RWPE2 (cell line): Measurements from ENCODE around the gene HES3.
"Not testable (repeated sequence)": the region's sequence is repeated elsewhere in the genome, so short reads cannot be mapped to it uniquely, and the experiment has no call there.

ENCODE experiments used
- ATAC-seq: fragments of 200-7000 bp; cut with Tn5 transposase; 3 replicates; pipeline ENCODE4 v1.9.1; 2021; ENCODE audit warnings: low read depth
- DNase-seq: peaks from one replicate; pipeline ENCODE4 v3.0.0-alpha.2; 2020; ENCODE audit warnings: low spot score
- H3K27ac ChIP-seq: fragments of 450-650 bp; 2 replicates; pipeline ENCODE4 v1.5.1; 2017; ENCODE audit warnings: mild to moderate bottlenecking; ENCODE audit not compliant: poor library complexity, severe bottlenecking
- H3K27me3 ChIP-seq: fragments of 250-450 bp; sonication (Bioruptor Pico); 2 replicates; pipeline ENCODE4 v1.5.1; 2021; ENCODE audit warnings: mild to moderate bottlenecking, moderate library complexity; ENCODE audit not compliant: insufficient read depth, poor library complexity, severe bottlenecking
- H3K36me3 ChIP-seq: fragments of 250-450 bp; sonication (Bioruptor Pico); 2 replicates; pipeline ENCODE4 v1.5.1; 2020; ENCODE audit warnings: low read depth, mild to moderate bottlenecking, moderate library complexity
- H3K4me1 ChIP-seq: fragments of 250-450 bp; sonication (Bioruptor Pico); 2 replicates; pipeline ENCODE4 v1.5.1; 2021; ENCODE audit warnings: mild to moderate bottlenecking, moderate library complexity; ENCODE audit not compliant: insufficient read depth, poor library complexity, severe bottlenecking
- H3K4me3 ChIP-seq: fragments of 250-450 bp; sonication (Bioruptor Pico); 2 replicates; pipeline ENCODE4 v1.5.1; 2021; ENCODE audit warnings: mild to moderate bottlenecking, moderate library complexity; ENCODE audit not compliant: severe bottlenecking
- H3K9me3 ChIP-seq: fragments of 250-450 bp; sonication (Bioruptor Pico); 2 replicates; pipeline ENCODE4 v1.5.1; 2021; ENCODE audit warnings: mild to moderate bottlenecking, moderate library complexity; ENCODE audit not compliant: severe bottlenecking
- TF ChIP-seq, protein P1 (sequence below): fragments of 450-650 bp; IDR thresholded peaks from one replicate; pipeline ENCODE4 v1.5.1; 2017; ENCODE audit warnings: mild to moderate bottlenecking, moderate library complexity; ENCODE audit not compliant: poor library complexity, severe bottlenecking

The HES3 gene

DNA sequence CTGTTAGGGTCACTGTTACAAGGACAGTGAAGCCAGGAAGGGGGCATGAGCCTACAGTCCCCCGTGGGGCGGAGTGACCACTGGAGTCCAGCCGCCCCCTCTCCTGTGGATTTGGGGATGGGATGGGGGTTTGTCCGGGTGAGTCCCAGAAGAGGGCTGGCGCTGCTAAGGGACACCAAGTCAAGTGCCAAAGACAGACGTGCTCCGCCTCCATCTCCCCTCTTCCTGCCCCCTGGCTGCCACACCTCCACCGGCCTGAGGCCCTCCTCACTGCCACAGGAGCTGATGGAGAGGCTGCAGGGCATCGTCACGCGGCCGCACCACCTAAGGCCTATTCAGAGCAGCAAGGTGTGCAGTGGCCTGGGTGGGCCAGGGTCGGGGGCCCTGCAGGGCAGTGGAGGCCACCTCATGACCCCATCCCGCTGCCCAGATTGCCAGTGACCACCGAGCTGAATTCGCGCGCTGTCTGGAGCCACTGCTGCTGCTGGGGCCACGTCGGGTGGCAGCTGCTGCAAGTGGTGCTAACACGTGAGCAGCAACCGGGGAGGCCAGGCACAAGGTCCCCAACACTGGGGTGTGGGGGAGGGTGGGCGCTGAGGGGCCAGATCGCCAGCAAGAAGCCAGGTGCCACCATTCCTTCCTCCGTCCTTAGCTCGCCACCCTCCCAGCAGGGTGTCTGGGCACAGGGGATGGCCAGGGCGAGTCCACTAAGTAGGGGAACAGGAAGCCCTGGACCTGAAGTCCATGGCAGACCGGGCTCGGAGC, 33.2 kb upstream of the HES3 start:
- TF ChIP-seq, protein P1, sequence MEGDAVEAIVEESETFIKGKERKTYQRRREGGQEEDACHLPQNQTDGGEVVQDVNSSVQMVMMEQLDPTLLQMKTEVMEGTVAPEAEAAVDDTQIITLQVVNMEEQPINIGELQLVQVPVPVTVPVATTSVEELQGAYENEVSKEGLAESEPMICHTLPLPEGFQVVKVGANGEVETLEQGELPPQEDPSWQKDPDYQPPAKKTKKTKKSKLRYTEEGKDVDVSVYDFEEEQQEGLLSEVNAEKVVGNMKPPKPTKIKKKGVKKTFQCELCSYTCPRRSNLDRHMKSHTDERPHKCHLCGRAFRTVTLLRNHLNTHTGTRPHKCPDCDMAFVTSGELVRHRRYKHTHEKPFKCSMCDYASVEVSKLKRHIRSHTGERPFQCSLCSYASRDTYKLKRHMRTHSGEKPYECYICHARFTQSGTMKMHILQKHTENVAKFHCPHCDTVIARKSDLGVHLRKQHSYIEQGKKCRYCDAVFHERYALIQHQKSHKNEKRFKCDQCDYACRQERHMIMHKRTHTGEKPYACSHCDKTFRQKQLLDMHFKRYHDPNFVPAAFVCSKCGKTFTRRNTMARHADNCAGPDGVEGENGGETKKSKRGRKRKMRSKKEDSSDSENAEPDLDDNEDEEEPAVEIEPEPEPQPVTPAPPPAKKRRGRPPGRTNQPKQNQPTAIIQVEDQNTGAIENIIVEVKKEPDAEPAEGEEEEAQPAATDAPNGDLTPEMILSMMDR: no peak
- no peaks in the 10 kb centered on the region for H3K27me3 ChIP-seq

DNA sequence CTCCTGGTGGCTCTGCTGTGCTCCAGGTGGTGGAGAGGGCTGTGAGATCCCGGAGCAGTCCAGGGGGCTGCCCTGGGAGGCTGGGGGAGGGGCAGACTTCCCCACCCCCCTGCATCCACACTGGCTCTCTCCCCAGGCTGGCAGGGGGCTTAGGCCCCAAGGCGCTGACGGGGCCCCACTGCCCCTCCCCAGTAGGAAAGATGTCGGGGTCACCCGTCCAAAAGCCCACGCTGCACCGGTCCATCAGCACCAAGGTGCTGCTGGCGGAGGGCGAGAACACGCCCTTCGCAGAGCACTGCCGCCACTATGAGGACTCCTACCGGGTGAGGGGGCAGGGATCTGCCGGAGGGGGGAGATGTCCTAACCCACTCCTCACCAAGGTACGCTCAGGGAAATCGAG, 32.2 kb upstream of the HES3 start:
- Histone ChIP-seq H3K27me3 (no peaks in the 10 kb centered on the region), H3K9me3 (no peaks in the 10 kb centered on the region), H3K4me1 (no peaks in the 10 kb centered on the region), H3K36me3 (peaks cover 8% of the 10 kb centered on the region; the same call in 1 of the 2 replicates), H3K4me3 (no peak overlapping the region), H3K27ac (no peak overlapping the region)
- ATAC-seq (no peak), DNase-seq (no peak)
- TF ChIP-seq, protein P1: no peak

More for the DNA sequence above, 33.2 kb upstream of the HES3 start:
- H3K27ac ChIP-seq: no peak overlapping the region
- peaks cover 8% of the 10 kb centered on the region; the same call in 1 of the 2 replicates for H3K36me3 ChIP-seq
- H3K4me3 ChIP-seq: no peak overlapping the region
- no peak for DNase-seq
- H3K4me1 ChIP-seq: no peaks in the 10 kb centered on the region
- no peak for ATAC-seq
- no peaks in the 10 kb centered on the region for H3K9me3 ChIP-seq

DNA sequence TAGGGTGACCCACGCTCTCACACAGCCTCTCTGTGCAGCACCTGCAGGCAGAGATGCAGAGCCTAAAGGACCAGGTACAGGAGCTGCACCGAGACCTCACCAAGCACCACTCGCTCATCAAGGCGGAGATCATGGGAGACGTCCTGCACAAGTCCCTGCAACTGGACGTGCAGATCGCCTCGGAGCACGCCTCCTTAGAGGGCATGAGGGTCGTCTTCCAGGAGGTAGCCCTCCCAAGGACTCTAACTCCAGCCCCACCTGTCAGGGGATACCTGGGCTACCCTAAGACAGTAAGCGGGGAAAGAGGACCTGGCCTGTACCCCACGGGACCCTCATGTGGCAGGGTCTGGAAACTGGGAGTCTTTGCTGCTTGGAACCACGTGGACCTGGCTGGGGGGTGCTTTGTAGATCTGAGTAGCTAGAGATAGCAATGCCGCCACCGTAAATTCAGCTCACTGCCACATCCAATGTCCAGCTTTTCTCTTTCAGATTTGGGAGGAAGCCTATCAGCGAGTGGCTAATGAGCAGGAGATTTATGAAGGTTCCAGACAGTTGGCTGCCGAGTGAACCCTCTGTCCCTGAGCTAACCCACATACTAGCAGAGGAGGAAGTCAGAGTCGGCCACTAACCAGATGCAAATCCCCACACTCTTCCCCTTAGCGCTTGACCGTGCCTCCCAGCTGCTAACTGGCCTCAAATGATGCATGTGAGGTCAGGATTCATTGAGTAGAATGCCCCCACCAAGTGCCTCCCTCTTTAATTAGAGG, 31.6 kb upstream of the HES3 start:
- ATAC-seq (no peak), DNase-seq (no peak)
- no peaks in the 10 kb centered on the region for H3K9me3 ChIP-seq
- H3K27ac ChIP-seq: no peak overlapping the region
- no peaks in the 10 kb centered on the region for H3K27me3 ChIP-seq
- H3K36me3 ChIP-seq: peaks cover 8% of the 10 kb centered on the region; the same call in 1 of the 2 replicates
- TF ChIP-seq, protein P1: no peak
- H3K4me1 ChIP-seq: no peaks in the 10 kb centered on the region
- H3K4me3 ChIP-seq: no peak overlapping the region

DNA sequence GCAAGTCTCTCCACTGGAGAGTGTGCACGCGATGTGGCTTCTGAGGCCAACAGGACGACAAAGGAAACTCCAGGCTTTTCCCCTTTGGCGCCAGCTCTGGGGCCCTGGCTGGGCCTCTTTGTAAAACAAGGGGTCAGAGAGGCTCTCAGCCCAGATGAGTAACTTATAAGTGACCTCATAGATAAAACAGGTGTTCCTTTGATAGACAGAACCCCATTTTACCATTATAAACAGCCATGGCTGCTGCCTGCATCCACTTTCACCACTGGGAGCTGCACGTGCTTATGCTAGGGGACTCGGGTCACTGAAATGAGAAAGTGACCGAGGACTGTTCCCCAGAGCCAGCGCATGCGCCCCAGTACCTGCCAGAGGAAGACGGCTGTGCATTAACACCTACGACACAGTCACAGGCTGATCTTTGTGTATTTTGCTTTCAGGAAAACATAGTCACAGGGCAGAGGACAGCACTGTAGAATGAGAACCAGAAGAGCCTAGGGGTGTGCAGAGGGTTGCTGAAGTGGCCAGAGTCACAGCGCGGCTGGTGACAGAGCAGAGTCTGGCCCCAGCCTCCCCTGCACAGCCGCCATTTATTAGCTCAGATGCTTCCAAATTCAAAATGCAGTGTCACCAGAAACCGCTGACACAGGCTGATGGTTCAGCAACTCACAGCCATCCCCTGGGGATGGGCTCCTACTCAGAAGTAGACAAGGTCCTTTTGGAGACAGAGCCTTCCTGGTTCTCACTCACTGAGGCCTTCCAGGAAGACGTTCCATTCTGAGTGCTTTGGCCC, 25.4 kb upstream of the HES3 start:
- no peaks in the 10 kb centered on the region for H3K9me3 ChIP-seq
- no peaks in the 10 kb centered on the region for H3K27me3 ChIP-seq
- peaks cover 23% of the 10 kb centered on the region for H3K36me3 ChIP-seq
- H3K27ac ChIP-seq: no peak overlapping the region
- ATAC-seq (no peak), DNase-seq (no peak)
- TF ChIP-seq, protein P1: no peak
- no peak overlapping the region for H3K4me3 ChIP-seq
- peaks cover 10% of the 10 kb centered on the region for H3K4me1 ChIP-seq

DNA sequence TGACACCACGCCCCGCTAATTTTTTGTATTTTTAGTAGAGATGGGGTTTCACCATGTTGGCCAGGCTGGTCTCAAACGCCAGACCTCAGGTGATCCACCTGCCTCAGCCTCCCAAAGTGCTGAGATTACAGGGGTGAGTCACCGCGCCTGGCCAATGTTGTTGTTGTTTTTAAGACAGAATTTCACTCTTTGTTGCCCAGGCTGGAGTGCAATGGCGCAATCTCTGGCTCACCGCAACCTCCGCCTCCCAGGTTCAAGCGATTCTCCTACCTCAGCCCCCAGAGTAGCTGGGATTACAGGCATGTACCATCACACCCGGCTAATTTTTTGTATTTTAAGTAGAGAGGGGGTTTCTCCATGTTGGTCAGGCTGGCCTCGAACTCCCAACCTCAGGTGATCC, 24.3 kb upstream of the HES3 start:
- DNase-seq, H3K9me3 ChIP-seq, H3K27me3 ChIP-seq, ATAC-seq, H3K4me3 ChIP-seq: not testable (repeated sequence)
- Histone ChIP-seq H3K4me1 (peaks cover 10% of the 10 kb centered on the region), H3K27ac (peak overlapping the region; percentile 45), H3K36me3 (peaks cover 33% of the 10 kb centered on the region)
